H9 (cell line): Measurements from ENCODE around the gene SET. TPM values are rescaled to one million over a fixed set of nuclear protein-coding genes. Genes with fewer than 3 reads are reported as not detected.

Source experiments
- DNase-seq: peaks from one replicate; pipeline ENCODE4 v3.0.0-alpha.2; 2017
- H2AFZ ChIP-seq: one replicate; pipeline ENCODE4 v1.6.1; 2013; ENCODE audit warnings: mild to moderate bottlenecking, low read length, control low read depth, moderate library complexity
- H2AK5ac ChIP-seq: 2 replicates; pipeline ENCODE4 v1.6.1; 2013; ENCODE audit warnings: low read length, control low read depth, mixed read lengths; ENCODE audit not compliant: insufficient read length
- H2BK120ac ChIP-seq: one replicate; pipeline ENCODE4 v1.6.1; 2013; ENCODE audit warnings: low read depth, mild to moderate bottlenecking, low read length, control low read depth, inconsistent platforms; ENCODE audit not compliant: poor library complexity, severe bottlenecking
- H2BK12ac ChIP-seq: 2 replicates; pipeline ENCODE4 v1.6.1; 2013; ENCODE audit warnings: low read length, control low read depth, mixed read lengths, low read depth; ENCODE audit not compliant: insufficient read length
- H2BK15ac ChIP-seq: 2 replicates; pipeline ENCODE4 v1.6.1; 2013; ENCODE audit warnings: low read depth, low read length, control low read depth
- H2BK20ac ChIP-seq: one replicate; pipeline ENCODE4 v1.6.1; 2013; ENCODE audit warnings: low read depth, mild to moderate bottlenecking, low read length, control low read depth, inconsistent platforms; ENCODE audit not compliant: poor library complexity, severe bottlenecking
- H2BK5ac ChIP-seq: 2 replicates; pipeline ENCODE4 v1.6.1; 2013; ENCODE audit warnings: low read length, control low read depth, mixed read lengths; ENCODE audit not compliant: insufficient read length
- H3K14ac ChIP-seq: 2 replicates; pipeline ENCODE4 v1.6.1; 2013; ENCODE audit warnings: low read length, control low read depth; ENCODE audit not compliant: insufficient read depth
- H3K18ac ChIP-seq: 2 replicates; pipeline ENCODE4 v1.6.1; 2013; ENCODE audit warnings: low read depth, mild to moderate bottlenecking, mixed read lengths, low read length, control low read depth; ENCODE audit not compliant: insufficient read length
- H3K23ac ChIP-seq: 2 replicates; pipeline ENCODE4 v1.6.1; 2013; ENCODE audit warnings: low read length, control low read depth, mixed read lengths, low read depth; ENCODE audit not compliant: insufficient read length
- H3K23me2 ChIP-seq: 2 replicates; pipeline ENCODE4 v1.6.1; 2013; ENCODE audit warnings: low read depth, mild to moderate bottlenecking, mixed read lengths, low read length, control low read depth; ENCODE audit not compliant: insufficient read length, poor library complexity, severe bottlenecking
- H3K27ac ChIP-seq: 2 replicates; pipeline ENCODE4 v1.5.1; 2013; ENCODE audit warnings: low read length, control low read depth, mixed read lengths, low read depth; ENCODE audit not compliant: insufficient read length
- H3K27me3 ChIP-seq: 2 replicates; pipeline ENCODE4 v1.6.1; 2013; ENCODE audit warnings: low read length, control low read depth, inconsistent platforms; ENCODE audit not compliant: insufficient read depth
- H3K4ac ChIP-seq: 2 replicates; pipeline ENCODE4 v1.6.1; 2013; ENCODE audit warnings: low read depth, mild to moderate bottlenecking, control low read depth, inconsistent platforms, low read length, moderate library complexity
- H3K4me1 ChIP-seq: 2 replicates; pipeline ENCODE4 v1.6.1; 2013; ENCODE audit warnings: low read length, control low read depth, inconsistent platforms; ENCODE audit not compliant: insufficient read depth
- H3K4me2 ChIP-seq: 2 replicates; pipeline ENCODE4 v1.6.1; 2013; ENCODE audit warnings: low read length, control low read depth, mixed read lengths; ENCODE audit not compliant: insufficient read length, insufficient read depth
- H3K56ac ChIP-seq: 2 replicates; pipeline ENCODE4 v1.6.1; 2013; ENCODE audit warnings: low read depth, mild to moderate bottlenecking, mixed read lengths, low read length, control low read depth; ENCODE audit not compliant: insufficient read length
- H3K79me1 ChIP-seq: 2 replicates; pipeline ENCODE4 v1.6.1; 2013; ENCODE audit warnings: low read depth, mild to moderate bottlenecking, moderate library complexity, low read length, control low read depth, inconsistent platforms; ENCODE audit not compliant: insufficient read depth, poor library complexity, severe bottlenecking
- H3K79me2 ChIP-seq: 2 replicates; pipeline ENCODE4 v1.6.1; 2013; ENCODE audit warnings: low read length, control low read depth, inconsistent platforms; ENCODE audit not compliant: insufficient read depth
- H3K9ac ChIP-seq: 2 replicates; pipeline ENCODE4 v1.6.1; 2013; ENCODE audit warnings: low read length, control low read depth, mixed read lengths; ENCODE audit not compliant: insufficient read length; ENCODE audit errors: extremely low read depth
- H3K9me3 ChIP-seq: one replicate; pipeline ENCODE4 v1.6.1; 2013; ENCODE audit warnings: low read depth, low read length, inconsistent platforms; ENCODE audit not compliant: control insufficient read depth
- H3T11ph ChIP-seq: one replicate; pipeline ENCODE4 v1.6.1; 2013; ENCODE audit warnings: mild to moderate bottlenecking, low read length, control low read depth, inconsistent platforms
- H4K20me1 ChIP-seq: one replicate; pipeline ENCODE4 v1.6.1; 2013; ENCODE audit not compliant: control insufficient read depth, insufficient read length, insufficient read depth
- H4K5ac ChIP-seq: 2 replicates; pipeline ENCODE4 v1.6.1; 2013; ENCODE audit warnings: low read depth, mild to moderate bottlenecking, mixed read lengths, low read length, control low read depth; ENCODE audit not compliant: insufficient read length
- H4K8ac ChIP-seq: replicated peaks from 2 replicates; pipeline ENCODE4 v1.6.1; 2013; ENCODE audit warnings: low read length, control low read depth, mixed read lengths, low read depth; ENCODE audit not compliant: insufficient read length
- H4K91ac ChIP-seq: 2 replicates; pipeline ENCODE4 v1.6.1; 2013; ENCODE audit warnings: low read depth, mild to moderate bottlenecking, moderate library complexity, mixed read lengths, low read length, control low read depth; ENCODE audit not compliant: insufficient read length
- H3K27ac Mint-ChIP-seq, 3 experiments: 2 replicates in 2 of 3; 3 replicates in 1 of 3; pipeline ENCODE4 v1.8.0; 2020 to 2021; ENCODE audit warnings: mixed read lengths in 3 of 3, mild to moderate bottlenecking in 1 of 3, moderate library complexity in 1 of 3
- H3K27me3 Mint-ChIP-seq: 2 replicates; pipeline ENCODE4 v1.8.0; 2021; ENCODE audit warnings: low read depth, mild to moderate bottlenecking, moderate library complexity, mixed read lengths
- H3K36me3 Mint-ChIP-seq, 3 experiments: 2 replicates in 2 of 3; 3 replicates in 1 of 3; pipeline ENCODE4 v1.8.0; 2020 to 2021; ENCODE audit warnings: low read depth in 3 of 3, mixed read lengths in 3 of 3; ENCODE audit not compliant: insufficient read depth in 1 of 3
- H3K4me1 Mint-ChIP-seq, 2 experiments: 2 replicates each; pipeline ENCODE4 v1.8.0; 2020; ENCODE audit warnings: mixed read lengths in 2 of 2
- H3K4me3 Mint-ChIP-seq, 2 experiments: 2 replicates in 1 of 2; 3 replicates in 1 of 2; pipeline ENCODE4 v1.8.0; 2020 to 2021; ENCODE audit warnings: mild to moderate bottlenecking in 2 of 2, mixed read lengths in 2 of 2, moderate library complexity in 1 of 2
- H3K9me3 Mint-ChIP-seq, 2 experiments: 2 replicates in 1 of 2; 3 replicates in 1 of 2; pipeline ENCODE4 v1.8.0; 2020; ENCODE audit warnings: mild to moderate bottlenecking in 2 of 2, mixed read lengths in 2 of 2, moderate library complexity in 1 of 2
- WGBS: extraction: QIAGEN DNeasy Blood & Tissue Kit; methylation state at CpG from one replicate; pipeline ENCODE4 v1.1.7; 2013; ENCODE audit warnings: missing lambda C conversion rate, low lambda C conversion rate, mixed read lengths; ENCODE audit not compliant: insufficient read length; ENCODE audit errors: extremely low coverage; 5-methylcytosine and 5-hydroxymethylcytosine counted together
- total RNA-seq: library from RNA; stranded (reverse); gene quantifications from 2 replicates; pipeline ENCODE4 v1.2.1, GENCODE V29; 2021
- TF ChIP-seq, protein P1 (sequence below): fragments of 200-600 bp; sonication (generic); conservative IDR thresholded peaks from 3 replicates; pipeline ENCODE4 v1.8.0; 2021; ENCODE audit warnings: antibody characterized with exemption, mild to moderate bottlenecking

The SET gene
- total RNA-seq, 1 experiment from 2014 or later: 1,148 TPM

DNA sequence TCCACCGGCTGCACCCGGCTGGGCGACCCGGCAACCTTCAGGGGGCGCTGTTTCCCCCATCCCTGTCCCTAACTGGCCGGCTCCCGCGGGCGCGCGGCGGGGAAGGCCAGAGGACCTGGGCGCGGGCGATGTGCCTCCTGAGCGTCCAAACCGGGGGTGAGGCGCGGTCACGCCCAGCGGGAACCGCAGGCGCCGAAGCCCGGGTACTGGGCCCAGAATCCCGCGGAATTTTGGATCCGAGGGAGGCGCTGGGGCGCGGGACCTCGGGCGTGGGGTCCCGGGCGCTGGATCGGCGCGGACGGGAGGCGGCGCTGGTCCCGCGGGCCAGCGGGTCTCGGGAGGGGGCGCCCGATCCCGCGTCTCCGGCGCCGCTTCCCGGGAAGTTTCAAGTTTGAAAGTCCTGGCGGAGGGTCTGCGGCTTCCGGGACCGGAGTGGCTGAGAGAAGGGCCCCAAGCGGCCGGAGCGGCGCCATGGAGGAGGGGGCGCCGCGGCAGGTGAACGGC is 13.5 kb downstream of the SET start, which contains the start of gene PKN3:
TSS of gene PKN3 (plus strand) at position 59 of the 504 bp plus-strand sequence. CDS start at position 472, 413 bp downstream.
- Histone ChIP-seq H2BK15ac (no peak within 1 kb of the TSS), H3K79me1 (no peaks in the 10 kb centered on the region), H4K5ac (no peak within 1 kb of the TSS), H2BK5ac (no peak within 1 kb of the TSS), H2AFZ (no peak within 1 kb of the TSS), H3K27ac (no peak within 1 kb of the TSS), H4K8ac (no peak within 1 kb of the TSS), H3K14ac (no peak within 1 kb of the TSS), H3K4me2 (peak within 1 kb of the TSS; percentile 54), H3K18ac (peak within 1 kb of the TSS; percentile 33), H3K79me2 (no peaks in the 10 kb centered on the region), H3K23me2 (peaks cover 7% of the 10 kb centered on the region), H3T11ph (no peak within 1 kb of the TSS), H4K20me1 (no peaks in the 10 kb centered on the region), H3K23ac (no peak within 1 kb of the TSS), H3K9ac (peak within 1 kb of the TSS; percentile 20), H3K56ac (no peak within 1 kb of the TSS), H3K4ac (no peak within 1 kb of the TSS), H2AK5ac (no peak within 1 kb of the TSS), H4K91ac (no peak within 1 kb of the TSS), H2BK12ac (no peak within 1 kb of the TSS), H3K9me3 (no peaks in the 10 kb centered on the region), H2BK120ac (no peak within 1 kb of the TSS), H2BK20ac (no peak within 1 kb of the TSS), H3K4me1 (no peaks in the 10 kb centered on the region), H3K27me3 (no peaks in the 10 kb centered on the region)
- H3K27me3 Mint-ChIP-seq: peaks cover 2% of the 10 kb centered on the region; the same call in 1 of the 2 replicates
- peaks cover 2 to 7% of the 10 kb centered on the region in 2 experiments; a peak in 3 of 4 replicates for H3K4me1 Mint-ChIP-seq
- H3K36me3 Mint-ChIP-seq: peaks cover 0 to 3% (median 0%) of the 10 kb centered on the region in 3 experiments; a peak in 3 of 7 replicates
- DNase-seq: peak; percentile 95
- WGBS: no CpG with 5 or more reads among the region's 65 CpGs
- peak within 1 kb of the TSS; percentile 40 to 90 (median 45); a peak in 6 of 7 replicates for H3K27ac Mint-ChIP-seq
- TF ChIP-seq, protein P1, sequence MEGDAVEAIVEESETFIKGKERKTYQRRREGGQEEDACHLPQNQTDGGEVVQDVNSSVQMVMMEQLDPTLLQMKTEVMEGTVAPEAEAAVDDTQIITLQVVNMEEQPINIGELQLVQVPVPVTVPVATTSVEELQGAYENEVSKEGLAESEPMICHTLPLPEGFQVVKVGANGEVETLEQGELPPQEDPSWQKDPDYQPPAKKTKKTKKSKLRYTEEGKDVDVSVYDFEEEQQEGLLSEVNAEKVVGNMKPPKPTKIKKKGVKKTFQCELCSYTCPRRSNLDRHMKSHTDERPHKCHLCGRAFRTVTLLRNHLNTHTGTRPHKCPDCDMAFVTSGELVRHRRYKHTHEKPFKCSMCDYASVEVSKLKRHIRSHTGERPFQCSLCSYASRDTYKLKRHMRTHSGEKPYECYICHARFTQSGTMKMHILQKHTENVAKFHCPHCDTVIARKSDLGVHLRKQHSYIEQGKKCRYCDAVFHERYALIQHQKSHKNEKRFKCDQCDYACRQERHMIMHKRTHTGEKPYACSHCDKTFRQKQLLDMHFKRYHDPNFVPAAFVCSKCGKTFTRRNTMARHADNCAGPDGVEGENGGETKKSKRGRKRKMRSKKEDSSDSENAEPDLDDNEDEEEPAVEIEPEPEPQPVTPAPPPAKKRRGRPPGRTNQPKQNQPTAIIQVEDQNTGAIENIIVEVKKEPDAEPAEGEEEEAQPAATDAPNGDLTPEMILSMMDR: peak; percentile 98
- peak within 1 kb of the TSS; percentile 85 to 88 for H3K4me3 Mint-ChIP-seq
- H3K9me3 Mint-ChIP-seq: 0 out of 5 replicates have a peak, but pooled peaks cover 2% of the 10 kb centered on the region in 2 experiments
